HG02884 (cell line): Measurements from ENCODE around the gene PSMA3.
A peak's percentile ranks its signal among the peaks of the same experiment; 100 is the strongest.

Source experiments
- ATAC-seq: cut with Tn5 transposase; IDR thresholded peaks from one replicate; pipeline ENCODE4 v1.9.1; 2021; ENCODE audit warnings: mild to moderate bottlenecking, moderate library complexity; ENCODE audit not compliant: unreplicated experiment

Gene PSMA3

DNA sequence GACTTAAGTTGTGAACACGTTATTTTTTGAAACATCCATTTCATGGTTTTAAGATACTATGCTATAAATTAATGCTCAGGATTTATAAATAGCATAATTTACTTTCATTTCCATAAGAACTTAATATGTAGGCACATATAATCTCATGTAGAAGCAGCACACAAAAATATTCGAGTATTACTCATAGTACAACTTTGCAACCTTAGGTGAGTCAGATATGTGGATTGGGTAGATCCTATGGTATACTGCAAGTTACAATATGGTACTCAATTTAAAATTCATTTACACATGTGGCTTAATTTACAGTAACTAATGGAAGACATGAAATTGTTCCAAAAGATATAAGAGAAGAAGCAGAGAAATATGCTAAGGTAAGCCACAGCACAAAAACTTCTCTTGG, 26.0 kb downstream of the PSMA3 start:
- no peak for ATAC-seq

DNA sequence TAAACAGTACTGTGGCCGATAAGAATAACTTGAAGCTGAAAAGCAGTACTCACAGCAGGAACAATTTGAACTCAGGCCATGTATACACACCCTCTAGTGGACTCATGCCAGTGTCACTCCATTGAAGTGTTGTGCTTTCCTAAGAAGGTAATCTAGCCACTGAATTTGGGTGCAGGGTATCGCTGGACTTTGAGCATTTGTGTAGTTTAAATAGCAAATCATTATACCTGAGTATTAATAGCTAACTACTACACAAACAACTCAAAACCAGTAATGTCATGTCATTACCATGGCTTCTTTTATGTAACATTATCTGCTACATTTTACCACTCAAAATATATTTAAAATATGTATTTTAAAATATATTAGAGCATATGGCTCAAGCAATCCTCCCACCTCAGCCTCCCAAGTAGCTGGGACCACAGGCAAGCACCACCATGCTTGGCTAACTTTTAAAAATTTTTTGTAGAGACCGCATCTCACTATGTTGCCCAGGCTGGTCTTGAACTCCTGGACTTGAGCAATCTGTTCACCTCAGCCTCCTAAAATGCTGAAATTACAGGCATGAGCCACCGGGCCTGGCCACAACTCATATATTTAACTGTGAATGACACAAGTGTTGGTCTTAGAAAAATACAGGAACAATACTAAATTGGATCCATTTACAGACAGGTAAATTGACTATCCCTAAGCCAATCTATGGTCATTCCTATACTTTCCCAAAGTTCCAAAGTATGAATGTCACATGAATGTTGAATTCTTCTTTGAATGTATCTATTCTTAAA, 28.1 kb downstream of the PSMA3 start:
- no peak for ATAC-seq

DNA sequence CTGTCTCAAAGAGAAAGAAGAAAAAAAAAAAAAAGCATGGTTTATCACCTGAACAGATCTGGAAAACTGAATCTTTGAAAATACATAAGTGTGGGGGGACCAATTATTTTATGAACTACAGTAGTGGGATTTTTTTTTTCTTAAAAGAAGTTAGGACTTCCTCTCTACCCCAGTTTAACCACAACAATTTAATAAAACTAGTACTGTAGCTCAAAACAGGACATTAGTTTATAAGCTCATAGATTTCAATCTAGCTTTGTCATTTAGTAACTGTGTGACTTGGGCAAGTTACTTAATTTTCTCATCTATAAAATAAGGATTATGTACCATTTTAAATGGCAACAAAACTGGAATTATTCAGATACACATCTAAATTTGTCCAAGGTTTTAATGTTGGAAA, 30.2 kb downstream of the PSMA3 start:
- no peak for ATAC-seq

DNA sequence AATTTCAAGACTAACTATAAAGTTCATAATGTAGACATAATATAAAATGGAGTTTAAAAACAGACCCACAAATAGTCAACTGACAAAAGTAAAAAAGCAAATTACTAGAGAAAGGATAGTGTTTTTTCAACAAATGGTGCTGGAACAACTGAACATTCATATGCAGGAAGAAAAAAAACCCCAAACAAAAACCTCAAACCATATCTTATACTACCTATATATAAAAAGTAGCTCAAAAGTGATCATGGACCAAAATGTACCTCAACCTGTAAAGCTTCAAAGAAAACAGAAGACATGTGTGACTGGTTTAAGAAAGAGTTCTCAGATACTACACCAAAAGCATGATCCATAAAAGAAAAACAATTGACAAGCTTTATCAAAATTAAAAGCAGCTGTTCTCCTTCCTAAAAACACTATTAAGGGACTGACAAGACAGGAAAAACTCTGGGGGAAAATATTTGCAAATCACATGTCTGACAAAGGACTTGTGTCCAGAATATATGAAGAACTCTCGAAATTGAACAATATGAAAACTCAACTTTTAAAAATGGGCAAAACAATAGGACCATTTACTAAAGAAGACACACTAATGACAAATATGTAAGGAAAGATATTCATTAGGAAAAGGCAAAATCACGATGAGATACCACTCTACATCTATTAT, 31.0 kb downstream of the PSMA3 start:
- ATAC-seq, result no peak

DNA sequence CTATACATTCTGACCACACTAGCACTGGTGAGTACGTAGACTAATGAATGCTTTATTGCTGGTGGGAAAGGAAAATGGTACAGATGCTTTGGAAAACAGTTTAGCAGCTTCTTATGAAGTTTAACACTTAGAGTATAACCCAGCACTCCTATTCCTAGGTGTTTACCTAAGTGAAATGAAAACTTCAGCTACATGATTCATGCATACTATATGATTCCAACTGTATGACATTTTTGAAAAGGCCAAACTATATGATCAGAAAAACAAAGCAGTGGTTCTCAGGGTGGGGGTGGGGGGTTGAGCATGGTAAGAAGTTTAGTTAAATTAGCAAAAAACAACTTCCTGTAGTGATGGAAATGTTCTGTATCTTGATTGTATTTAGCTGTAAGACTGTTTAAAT, 31.6 kb downstream of the PSMA3 start:
- ATAC-seq, result no peak

DNA sequence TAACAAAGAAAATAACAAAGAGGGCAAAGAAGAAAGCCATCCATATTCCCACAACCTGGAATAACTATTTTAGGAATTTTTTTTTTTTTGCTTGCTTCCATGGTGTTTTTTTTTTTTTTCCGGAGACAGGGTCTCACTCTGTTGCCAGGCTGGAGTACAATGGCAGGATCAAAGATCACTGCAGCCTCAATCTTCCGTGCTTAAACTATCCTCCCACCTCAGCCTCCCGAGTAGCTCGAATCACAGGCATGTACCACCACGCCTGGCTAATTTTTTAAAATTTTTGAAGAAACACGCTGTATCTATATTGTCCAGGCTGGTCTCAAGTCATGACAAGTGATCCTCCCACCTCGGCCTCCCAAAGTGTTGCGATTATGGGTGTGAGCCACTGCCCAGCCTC, 33.5 kb downstream of the PSMA3 start:
- no peak for ATAC-seq

DNA sequence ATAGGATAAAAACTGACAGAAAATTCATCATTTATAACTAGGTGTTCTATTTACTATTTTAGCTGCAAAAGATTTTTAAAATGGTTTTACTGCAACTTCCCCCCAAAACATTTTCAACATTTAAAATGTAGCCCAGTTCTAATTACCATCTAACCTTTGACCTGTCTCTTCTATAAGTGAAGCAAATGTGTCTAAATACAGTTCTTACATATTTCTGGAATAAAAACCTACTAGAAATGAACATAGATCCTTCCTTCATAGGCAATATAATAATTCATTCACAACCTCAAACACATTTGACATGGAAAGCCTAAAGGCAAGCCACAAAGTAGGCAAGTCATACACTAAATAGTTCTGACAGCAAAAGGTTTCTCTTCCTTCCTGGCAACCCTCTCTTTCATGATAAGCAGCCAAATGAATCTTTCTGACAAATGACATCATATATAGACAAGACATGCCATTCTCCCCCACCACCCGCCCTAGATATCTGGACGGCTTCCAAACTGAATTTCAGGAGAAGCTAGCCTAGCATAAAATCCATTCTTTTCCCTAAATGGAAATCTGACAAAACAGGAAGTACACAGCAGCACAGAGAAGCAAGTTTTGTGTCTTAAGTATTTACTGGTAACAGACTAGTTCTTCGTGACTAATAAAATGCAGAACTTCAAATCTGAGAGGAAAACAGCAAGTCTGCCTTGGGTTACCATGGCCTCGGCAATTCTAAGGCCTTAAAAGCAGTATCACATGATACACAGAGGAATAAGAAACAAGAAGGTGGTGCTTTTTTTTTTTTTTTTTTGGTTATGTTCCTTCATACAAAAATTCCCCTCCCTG, 36.5 kb downstream of the PSMA3 start:
- ATAC-seq, result peak; percentile 79

DNA sequence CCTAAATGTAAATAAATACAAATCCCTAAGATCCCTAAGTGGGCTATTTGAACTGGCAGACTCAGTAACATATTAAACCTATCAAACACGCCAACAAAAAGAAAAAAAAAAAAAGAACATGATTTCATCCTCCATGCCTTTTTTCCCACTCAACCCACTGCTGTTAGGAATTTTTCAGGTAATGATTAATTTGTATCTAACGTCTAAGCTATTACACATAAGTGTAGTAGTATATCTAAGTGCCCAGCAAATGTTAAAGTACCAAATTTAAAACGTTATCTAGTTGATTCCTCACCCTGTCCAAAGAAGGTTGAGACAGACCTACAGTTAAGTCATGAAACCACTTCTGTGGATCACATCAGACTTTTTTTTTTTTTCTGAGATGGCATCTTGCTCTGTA, 37.3 kb downstream of the PSMA3 start:
- no peak for ATAC-seq

DNA sequence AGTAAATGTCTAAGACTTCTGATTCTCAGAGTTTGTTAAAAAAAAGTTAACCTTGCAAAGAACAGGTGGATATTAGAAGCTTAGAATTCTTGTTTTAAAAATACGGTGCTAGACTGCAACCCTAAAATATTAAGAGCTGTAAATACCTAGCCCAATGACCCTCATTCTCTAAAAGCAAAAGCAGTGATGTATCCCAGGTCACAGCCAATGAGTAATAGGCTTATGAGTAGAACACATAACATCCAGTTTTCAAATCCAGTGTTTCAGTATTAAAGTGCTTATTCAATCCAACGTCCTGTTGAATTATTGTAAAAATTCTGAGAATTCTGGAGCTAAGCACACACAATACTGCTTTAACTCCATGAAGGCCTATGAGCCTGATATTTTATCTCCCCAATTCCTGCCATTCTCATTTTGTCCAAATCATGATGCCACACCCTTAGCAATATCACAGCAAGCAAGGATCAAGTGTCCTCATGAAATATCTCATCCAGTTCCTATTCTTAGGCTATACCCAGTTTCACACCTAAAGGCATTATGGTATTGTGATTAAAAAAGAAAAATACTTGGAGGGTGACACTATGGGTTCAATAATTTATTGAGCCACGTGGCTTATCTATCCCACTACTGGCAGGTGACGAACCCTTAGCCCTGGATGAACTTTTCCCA, 38.4 kb downstream of the PSMA3 start:
- no peak for ATAC-seq

DNA sequence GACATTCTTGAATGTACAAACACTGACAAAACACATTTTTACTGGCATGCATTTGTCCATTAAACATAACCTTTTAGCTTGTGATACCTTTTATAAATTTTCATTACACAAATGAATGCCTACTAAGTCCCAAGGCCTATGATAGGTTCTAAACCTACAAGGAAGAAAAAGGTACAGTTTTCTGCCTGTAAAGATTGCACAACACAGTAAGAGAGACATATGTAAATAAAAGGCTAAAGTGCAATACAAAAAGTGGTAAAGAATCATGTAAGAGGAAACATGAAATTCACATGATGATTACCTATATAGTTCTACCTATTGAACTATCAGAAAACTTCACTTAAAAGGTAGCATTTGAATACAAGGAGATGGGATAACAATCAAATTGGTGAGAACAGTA, 39.1 kb downstream of the PSMA3 start:
- no peak for ATAC-seq

DNA sequence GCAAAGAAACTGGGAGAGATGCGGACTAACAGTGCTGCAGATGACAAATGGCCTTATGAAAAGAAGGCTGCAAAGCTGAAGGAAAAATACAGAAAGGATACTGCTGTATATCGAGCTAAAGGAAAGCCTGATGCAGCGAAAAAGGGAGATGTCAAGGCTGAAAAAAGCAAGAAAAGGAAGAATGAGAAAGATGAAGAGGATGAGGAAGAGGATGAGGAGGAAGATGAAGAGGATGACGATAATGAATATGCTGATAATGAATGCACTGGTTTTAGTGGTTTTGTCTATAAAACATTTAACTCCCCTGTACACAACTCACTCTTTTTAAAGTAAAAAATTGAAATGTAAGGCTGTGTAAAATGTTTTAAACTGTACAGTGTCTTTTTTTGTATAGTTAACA, 40.5 kb downstream of the PSMA3 start:
- ATAC-seq, result no peak

DNA sequence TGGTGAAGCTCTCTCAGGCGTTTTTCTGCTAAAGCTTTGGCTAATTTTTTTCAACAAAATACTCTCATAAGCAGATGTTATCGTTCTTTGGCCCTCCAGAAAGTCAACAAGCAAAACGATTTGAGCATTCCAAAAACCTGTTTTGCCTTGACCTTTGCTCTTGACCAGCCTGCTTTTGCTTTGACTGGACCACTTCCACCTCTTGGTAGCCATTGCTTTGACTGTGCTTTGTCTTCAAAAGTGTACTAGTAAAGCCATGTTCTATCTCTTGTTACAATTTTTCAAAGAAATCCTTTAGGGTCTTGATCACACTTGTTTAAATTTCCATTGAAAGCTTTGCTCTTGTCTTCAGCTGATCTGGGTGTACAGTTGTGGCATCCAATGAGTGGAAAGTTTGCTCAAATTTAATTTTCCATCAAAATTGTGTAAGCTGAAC, 43.0 kb downstream of the PSMA3 start:
- ATAC-seq, result no peak

DNA sequence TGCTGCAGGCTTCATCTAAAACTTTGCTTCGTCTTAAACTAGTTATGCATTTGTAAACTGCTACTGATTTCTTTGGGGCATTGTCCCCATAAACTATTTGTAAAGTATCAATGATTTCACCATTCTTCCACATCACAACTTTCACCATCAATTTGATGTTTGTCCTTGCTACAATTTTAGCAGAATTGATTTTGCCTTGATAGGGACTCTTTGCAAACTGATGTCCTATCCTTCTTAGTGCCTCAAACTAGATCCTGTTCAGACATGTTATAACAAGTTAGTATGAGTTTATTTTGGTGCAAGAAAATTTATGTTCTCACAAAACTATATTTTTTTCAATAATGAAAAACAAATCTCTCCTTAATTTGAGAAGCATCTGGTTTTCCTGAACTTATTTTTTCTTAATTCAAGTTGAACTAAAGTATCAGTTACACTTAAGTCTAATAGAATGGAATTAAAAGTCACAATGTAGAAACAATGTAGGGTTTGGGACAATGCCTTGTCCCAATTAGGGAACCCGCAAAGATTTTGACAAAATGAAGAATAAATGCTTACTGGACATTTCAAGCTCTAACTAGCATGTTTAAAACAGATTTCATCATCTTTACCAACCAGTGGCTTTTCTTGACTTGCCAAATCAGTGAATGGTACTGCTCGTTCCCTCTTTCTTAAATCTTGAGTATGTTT, 43.6 kb downstream of the PSMA3 start:
- ATAC-seq, result no peak

DNA sequence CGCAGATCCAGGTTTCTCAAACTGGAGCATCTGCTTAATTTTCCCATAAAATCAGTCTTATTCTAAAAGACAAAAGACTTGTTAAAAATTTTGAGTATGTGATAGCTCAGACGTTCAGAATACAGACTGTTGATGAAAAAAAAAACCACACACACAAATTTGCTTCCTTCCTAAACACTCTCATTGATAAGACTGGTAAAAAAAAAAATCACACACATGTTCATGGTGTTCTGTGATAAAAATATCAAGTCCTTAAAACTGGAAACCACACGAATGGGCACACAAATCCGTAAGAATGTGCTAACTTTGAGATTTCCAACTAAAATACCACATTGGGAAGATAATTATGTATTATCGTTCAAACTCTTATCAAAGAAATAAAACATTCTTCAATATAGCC, 47.0 kb downstream of the PSMA3 start:
- ATAC-seq, result no peak

DNA sequence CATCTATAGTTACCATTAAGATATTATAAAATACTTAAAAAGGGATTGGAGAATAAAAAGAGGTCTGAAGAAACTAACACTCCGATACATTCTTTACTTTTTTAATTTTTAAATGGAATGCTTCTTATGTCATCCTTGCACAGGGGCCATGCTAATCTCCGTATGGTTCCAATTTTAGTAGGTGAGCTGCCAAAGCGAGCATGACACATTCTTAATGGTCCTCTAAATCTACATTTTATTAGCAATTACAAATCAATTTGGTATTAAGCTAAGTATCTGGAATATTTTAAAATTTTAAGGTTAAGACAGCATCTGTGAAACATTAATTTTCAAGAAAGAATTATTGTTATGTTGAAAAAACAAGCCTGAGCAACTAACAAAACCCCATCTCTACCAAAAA, 47.5 kb downstream of the PSMA3 start:
- no peak for ATAC-seq

DNA sequence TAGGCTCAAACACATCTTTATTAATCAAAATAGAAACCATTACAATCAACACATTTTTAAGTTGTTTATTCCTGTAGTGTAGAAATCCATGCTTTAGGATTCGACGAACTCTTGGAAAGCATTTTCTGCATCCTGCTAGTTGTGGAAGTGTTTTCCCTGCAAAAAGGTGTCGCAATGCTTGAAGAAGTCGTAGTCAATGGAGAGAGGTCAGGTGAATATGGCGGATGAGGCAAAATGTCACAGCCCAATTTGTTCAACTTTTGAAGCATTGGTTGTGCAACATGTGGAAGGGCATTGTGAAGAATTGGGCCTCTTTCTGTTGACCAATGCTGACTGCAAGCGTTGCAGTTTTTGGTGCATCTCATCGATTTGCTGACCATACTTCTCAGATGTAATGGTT, 49.6 kb downstream of the PSMA3 start:
- no peak for ATAC-seq

DNA sequence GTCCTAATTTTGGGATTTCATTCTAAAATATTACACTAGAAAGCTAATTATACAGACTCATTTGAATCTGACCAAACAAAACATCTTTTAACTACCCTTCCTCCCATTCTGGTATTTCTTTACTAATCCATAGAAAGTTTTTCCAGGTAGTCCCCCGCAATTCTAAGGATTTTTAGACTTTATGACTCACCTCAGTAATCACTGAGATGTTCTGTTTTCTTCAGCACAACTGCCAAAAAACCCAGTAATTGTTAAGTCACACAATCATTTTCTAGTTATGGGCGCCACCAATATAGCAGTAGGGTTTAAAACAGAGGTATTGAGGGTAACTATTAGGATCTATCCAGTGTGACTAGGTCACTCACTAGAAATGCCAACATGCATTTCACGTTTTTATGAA, 52.1 kb downstream of the PSMA3 start:
- ATAC-seq, result no peak

DNA sequence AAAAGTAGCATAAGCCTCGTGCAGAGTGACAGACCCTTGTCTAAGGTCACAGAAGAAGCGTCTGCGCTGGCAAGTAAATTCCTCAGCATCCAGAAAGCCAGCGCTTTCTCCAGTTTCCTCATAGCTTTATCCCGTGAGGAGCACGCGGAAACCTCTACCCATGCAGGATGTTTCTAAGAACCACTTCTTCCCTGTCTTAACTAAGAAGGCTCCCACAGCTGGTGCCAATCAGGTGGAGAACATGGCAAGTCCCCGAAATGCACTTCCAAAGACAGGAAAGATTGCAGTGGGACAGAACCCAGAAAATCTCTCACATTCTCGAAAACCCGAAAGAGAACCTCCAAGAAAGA, 52.7 kb downstream of the PSMA3 start:
- ATAC-seq, result no peak

DNA sequence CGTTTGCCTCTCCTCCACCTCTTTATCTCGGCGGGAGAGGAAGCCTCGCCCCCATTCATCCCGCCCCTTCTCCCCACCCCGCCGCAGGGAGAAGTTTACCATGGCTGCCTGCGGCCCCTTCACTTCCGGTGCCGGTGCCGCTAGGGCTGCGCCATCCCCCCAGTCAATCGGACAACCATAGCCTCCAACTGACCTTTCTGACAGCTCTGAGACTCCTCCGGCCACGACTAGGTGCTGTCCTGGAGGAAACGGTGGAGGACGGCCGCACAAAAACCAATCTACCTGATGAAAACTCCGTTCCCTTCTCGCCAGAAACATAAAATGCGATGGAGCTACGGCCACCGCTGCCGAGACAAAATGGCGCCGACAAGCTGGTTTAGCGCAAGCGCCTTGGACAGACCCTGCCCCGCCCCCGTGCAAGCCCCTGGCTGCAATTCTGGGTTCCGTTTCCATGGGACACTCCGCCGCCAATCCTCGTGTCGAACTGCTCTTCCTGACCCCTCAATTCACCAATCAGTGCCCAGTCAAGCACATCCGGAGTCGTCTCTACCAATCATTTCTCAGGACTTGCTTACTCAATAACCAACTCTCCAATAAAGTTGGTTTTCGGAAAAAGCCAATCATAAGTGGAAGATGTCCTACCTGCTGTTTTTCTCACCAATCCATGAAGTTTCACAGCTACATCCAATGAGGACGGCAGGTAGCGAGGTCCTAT, 53.3 kb downstream of the PSMA3 start:
- ATAC-seq, result peak; percentile 79
